Endothelial cell of umbilical vein (primary cell): Measurements from ENCODE around the gene CLIC5. TPM values are rescaled to one million over a fixed set of nuclear protein-coding genes. Genes with fewer than 3 reads are reported as not detected.

Experiments
- BruUV-seq: library from RNA; stranded (reverse); fragments of 400-500 nt; replicated peaks from 2 replicates; lab custom pipeline; 2021; lab: Mats Ljungman, UMichigan
- CTCF ChIA-PET: fragments of 300-600, 350-600 bp; sonication (Branson Sonifier 250); formaldehyde crosslinking; loops from one replicate; lab custom pipeline; 2021; ENCODE audit warnings: antibody characterized with exemption, inconsistent platforms; lab: Charles Lee
- POLR2A ChIA-PET: fragments of 300-600, 350-600 bp; sonication (Branson Sonifier 250); formaldehyde crosslinking; loops from one replicate; lab custom pipeline; 2021; ENCODE audit warnings: antibody characterized with exemption, inconsistent platforms; lab: Charles Lee
- DNase-seq: peaks from one replicate; pipeline ENCODE4 v3.0.0-alpha.2; 2011; ENCODE audit warnings: low read depth, low spot score
- FAIRE-seq: peaks from 2 replicates; lab custom pipeline; 2011; peaks lifted over from hg19 to GRCh38; lab: Jason Lieb, UNC
- H2AFZ ChIP-seq: 2 replicates; pipeline ENCODE4 v1.6.0; 2012; ENCODE audit warnings: low read depth, low read length, control low read depth, inconsistent platforms
- H3K27ac ChIP-seq: 2 replicates; pipeline ENCODE4 v1.5.1; 2011; ENCODE audit warnings: low read depth, mild to moderate bottlenecking, control low read depth, low read length, moderate library complexity; ENCODE audit not compliant: insufficient read depth
- H3K27me3 ChIP-seq, 2 experiments: 2 replicates each; pipeline versions ENCODE4 v1.6.0 to v1.6.1; 2011; ENCODE audit warnings: low read length in 2 of 2, mixed read lengths in 1 of 2; ENCODE audit not compliant: control insufficient read depth in 2 of 2, insufficient read depth in 2 of 2
- H3K36me3 ChIP-seq, 2 experiments: 2 replicates in 1 of 2; 3 replicates in 1 of 2; pipeline ENCODE4 v1.5.1; 2011; ENCODE audit warnings: low read length in 2 of 2, mild to moderate bottlenecking in 1 of 2, moderate library complexity in 1 of 2; ENCODE audit not compliant: control insufficient read depth in 2 of 2, insufficient read depth in 2 of 2; ENCODE audit errors: extremely low read depth in 1 of 2
- H3K4me1 ChIP-seq: 3 replicates; pipeline ENCODE4 v1.5.1; 2011; ENCODE audit warnings: mild to moderate bottlenecking, low read length; ENCODE audit not compliant: control insufficient read depth, insufficient read depth; ENCODE audit errors: extremely low read depth
- H3K4me2 ChIP-seq: 2 replicates; pipeline ENCODE4 v1.6.1; 2011; ENCODE audit warnings: low read length, control low read depth, mixed read lengths; ENCODE audit not compliant: insufficient read depth
- H3K4me3 ChIP-seq, 3 experiments: fragments of 200-600 bp in 1 of 3; sonication (generic), shearing (Covaris generic) in 1 of 3; replicated peaks in 1 of 3; 2 replicates each; pipeline ENCODE4 v1.5.1; 2011 to 2016; ENCODE audit warnings: control low read depth in 3 of 3, low read length in 3 of 3, mild to moderate bottlenecking in 2 of 3, inconsistent platforms in 1 of 3, low read depth in 1 of 3, moderate library complexity in 1 of 3; ENCODE audit not compliant: insufficient read depth in 1 of 3
- H3K79me2 ChIP-seq: 2 replicates; pipeline ENCODE4 v1.6.0; 2012; ENCODE audit warnings: low read length, inconsistent platforms; ENCODE audit not compliant: control insufficient read depth, insufficient read depth
- H3K9ac ChIP-seq: replicated peaks from 2 replicates; pipeline ENCODE3; 2011; ENCODE audit warnings: low read length, control low read depth; ENCODE audit not compliant: insufficient read depth; ENCODE audit errors: extremely low read depth
- H3K9me1 ChIP-seq: replicated peaks from 3 replicates; pipeline ENCODE4 v1.6.0; 2011; ENCODE audit warnings: mild to moderate bottlenecking, low read length; ENCODE audit not compliant: control insufficient read depth, insufficient read depth; ENCODE audit errors: extremely low read depth
- H3K9me3 ChIP-seq: replicated peaks from 2 replicates; pipeline ENCODE4 v1.5.1; 2012; ENCODE audit warnings: low read length, inconsistent platforms; ENCODE audit not compliant: control insufficient read depth, insufficient read depth
- H4K20me1 ChIP-seq: replicated peaks from 2 replicates; pipeline ENCODE3; 2011; ENCODE audit warnings: mild to moderate bottlenecking, low read length; ENCODE audit not compliant: control insufficient read depth, insufficient read depth; ENCODE audit errors: extremely low read depth
- CTCF ChIP-seq, 2 donors: IDR thresholded peaks; 1 replicate in 1 of 2; 2 replicates in 1 of 2; pipeline ENCODE4 v1.5.1; 2011; ENCODE audit warnings: low read length in 2 of 2, mild to moderate bottlenecking in 2 of 2, moderate library complexity in 2 of 2, control low read depth in 1 of 2, inconsistent platforms in 1 of 2, low read depth in 1 of 2; ENCODE audit not compliant: insufficient read depth in 1 of 2; ENCODE audit errors: extremely low read depth in 1 of 2
- EZH2 ChIP-seq: IDR thresholded peaks from 2 replicates; pipeline ENCODE4 v1.6.1; 2012; ENCODE audit warnings: borderline replicate concordance, low read depth, mild to moderate bottlenecking, moderate library complexity, low read length, inconsistent platforms; ENCODE audit not compliant: severe bottlenecking
- FOS ChIP-seq: IDR thresholded peaks from 2 replicates; pipeline ENCODE4 v1.6.1; 2011; ENCODE audit warnings: mild to moderate bottlenecking, low read length, moderate library complexity, borderline replicate concordance; ENCODE audit not compliant: insufficient read depth
- GATA2 ChIP-seq: IDR thresholded peaks from 2 replicates; pipeline ENCODE4 v1.7.0; 2011; ENCODE audit warnings: low read depth, mild to moderate bottlenecking, moderate library complexity, mixed read lengths, low read length; ENCODE audit not compliant: insufficient read length, insufficient read depth
- JUN ChIP-seq: IDR thresholded peaks from 2 replicates; pipeline ENCODE4 v1.6.1; 2011; ENCODE audit warnings: borderline replicate concordance, low read depth; ENCODE audit not compliant: insufficient read length, insufficient read depth
- MYC ChIP-seq: IDR thresholded peaks from one replicate; pipeline ENCODE4 v1.6.1; 2011; ENCODE audit warnings: mild to moderate bottlenecking, low read depth, low read length
- POLR2A ChIP-seq: IDR thresholded peaks from 2 replicates; pipeline ENCODE4 v1.6.1; 2012; ENCODE audit warnings: low read depth, mild to moderate bottlenecking, control low read depth, low read length
- POLR2AphosphoS5 ChIP-seq: IDR thresholded peaks from 2 replicates; pipeline ENCODE4 v1.6.1; 2012; ENCODE audit warnings: low read depth, mild to moderate bottlenecking, control low read depth, low read length, moderate library complexity; ENCODE audit not compliant: insufficient read depth
- dilution Hi-C: fragments of 300-500 bp; cut with MboI; formaldehyde crosslinking; loops from one replicate; pipeline ENCODE4 v1.15.0; 2019; ENCODE audit warnings: low sequenced_read_pairs; ENCODE audit not compliant: extremely low pct_ligation_motif_present
- intact Hi-C: fragments of 100-400 bp; cut with micrococcal nuclease; formaldehyde crosslinking; loops from one replicate; pipeline ENCODE4 v1.10.0; 2022
- polyA plus RNA-seq, 4 experiments: library from polyadenylated mRNA; depleted of rRNA in 3 of 4; stranded (reverse) in 3 of 4; unstranded in 1 of 4; fragments of >200 nt; gene quantifications; 2 replicates each; pipeline versions ENCODE4 v1.2.1 to v1.2.3, GENCODE V29; 2011 to 2012; ENCODE audit warnings: missing spikeins in 1 of 4
- total RNA-seq: library from RNA; stranded (reverse); gene quantifications from 2 replicates; pipeline ENCODE4 v1.2.3, GENCODE V29; 2021
- TF ChIP-seq, protein P1 (sequence below): IDR thresholded peaks from 2 replicates; pipeline ENCODE4 v1.6.1; 2011; ENCODE audit not compliant: insufficient read depth, insufficient read length

The CLIC5 gene
- total and polyA plus RNA-seq, 2 donors (not counting 3 experiments of a cell fraction or from before 2014, with no cell fraction given), result 0.07 TPM; not detected in 1

DNA sequence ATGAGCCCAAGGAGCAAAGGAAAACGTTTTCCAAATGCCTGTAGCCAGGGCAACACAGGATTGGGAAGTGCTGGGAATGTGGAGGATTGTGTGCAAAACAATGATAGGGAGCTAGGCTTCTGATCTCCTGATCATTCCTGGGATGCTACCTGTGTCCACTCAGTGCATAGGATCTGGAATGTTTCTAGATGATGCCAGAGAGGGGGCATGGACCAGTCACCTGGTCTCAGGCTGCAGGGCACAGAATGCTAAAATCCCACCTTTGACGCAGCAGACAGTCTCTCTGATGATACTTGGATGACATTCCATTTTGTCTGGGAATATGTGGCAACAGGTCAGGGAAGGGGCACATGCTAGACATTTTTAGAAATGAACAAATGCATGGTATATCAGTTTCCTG, 128.9 kb downstream of the CLIC5 start:
- no peaks in the 10 kb centered on the region for H3K4me1 ChIP-seq
- no peaks in the 10 kb centered on the region for H3K9me3 ChIP-seq
- H3K4me2 ChIP-seq, result no peak overlapping the region
- H3K9ac ChIP-seq, result no peak overlapping the region
- no peak overlapping the region for H2AFZ ChIP-seq
- ChIA-PET CTCF (no interaction called here), POLR2A (no interaction called here)
- no peaks in the 10 kb centered on the region for H4K20me1 ChIP-seq
- no peak for FAIRE-seq
- dilution Hi-C loops, result no loop called here
- H3K9me1 ChIP-seq, result no peaks in the 10 kb centered on the region
- TF ChIP-seq POLR2A, result no peak
- TF ChIP-seq JUN, result no peak
- no peak for TF ChIP-seq POLR2AphosphoS5
- TF ChIP-seq GATA2, result no peak
- TF ChIP-seq, protein P1, sequence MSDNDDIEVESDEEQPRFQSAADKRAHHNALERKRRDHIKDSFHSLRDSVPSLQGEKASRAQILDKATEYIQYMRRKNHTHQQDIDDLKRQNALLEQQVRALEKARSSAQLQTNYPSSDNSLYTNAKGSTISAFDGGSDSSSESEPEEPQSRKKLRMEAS, result no peak
- no peak for TF ChIP-seq CTCF (IDR thresholded peaks at IDR 0.05; ENCODE audit: extremely low read depth in 1 of 2, insufficient read depth in 1 of 2, low read depth in 1 of 2, low read length in 2 of 2)
- no peak for TF ChIP-seq FOS
- TF ChIP-seq EZH2, result no peak
- TF ChIP-seq MYC, result no peak
- intact Hi-C loops, result no loop called here
- no peaks in the 10 kb centered on the region for H3K27me3 ChIP-seq
- H3K36me3 ChIP-seq, result no peaks in the 10 kb centered on the region
- no peak overlapping the region for H3K4me3 ChIP-seq
- no TSS peak for BruUV-seq
- DNase-seq, result no peak
- no peak overlapping the region for H3K27ac ChIP-seq
- no peaks in the 10 kb centered on the region for H3K79me2 ChIP-seq
